ENCODE results near the gene SLC39A9.

The SLC39A9 gene

GRCh38 chr14:69505338-69506240 lies 107.1 kb downstream of the SLC39A9 start:
- in situ Hi-C loops (cut with HindIII; ENCODE audit: low sequenced_read_pairs), result no loop called here
- no peak overlapping the region for H3K4me3 ChIP-seq (ENCODE audit: low read depth, low read length)
- no peak for DNase-seq (ENCODE audit: low read depth)
- no peak for TF ChIP-seq CTCF (IDR thresholded peaks at IDR 0.05; ENCODE audit: low read depth, low read length, missing control alignments)

GRCh38 chr14:69506241-69506595 lies 107.7 kb downstream of the SLC39A9 start:
- TF ChIP-seq CTCF (IDR thresholded peaks at IDR 0.05; ENCODE audit: low read depth, low read length, missing control alignments), result no peak
- DNase-seq (ENCODE audit: low read depth), result no peak
- H3K4me3 ChIP-seq (ENCODE audit: low read depth, low read length), result no peak overlapping the region
- in situ Hi-C loops (cut with HindIII; ENCODE audit: low sequenced_read_pairs), result no loop called here
